Renal pelvis (tissue), 4 donors: ENCODE data around the gene PTGR2. TPM values are rescaled to one million over a fixed set of nuclear protein-coding genes. Genes with fewer than 3 reads are reported as not detected.
"Not testable (repeated sequence)": the region's sequence is repeated elsewhere in the genome, so short reads cannot be mapped to it uniquely, and the experiment has no call there.

Experiments
- DNase-seq: peaks from one replicate; pipeline ENCODE4 v3.0.0-alpha.2; 2013
- polyA plus RNA-seq, 3 donors: library from polyadenylated mRNA; unstranded; fragments of 120-200 nt; gene quantifications; one replicate each; pipeline ENCODE4 v1.2.1, GENCODE V29; 2013; ENCODE audit not compliant: insufficient read length in 3 of 3

PTGR2 gene
- polyA plus RNA-seq, 3 donors: 13.4 to 37.4 (median 19.4) TPM

- DNase-seq: no peak
These were observed 22.6 kb upstream of the PTGR2 start for GRCh38 chr14:73829071-73829470.

- no peak for DNase-seq
These were observed 21.9 kb upstream of the PTGR2 start for GRCh38 chr14:73829526-73830431.

GRCh38 chr14:73833034-73833433 is 18.6 kb upstream of the PTGR2 start:
- DNase-seq: no peak

GRCh38 chr14:73833530-73834260 is 17.9 kb upstream of the PTGR2 start:
- no peak for DNase-seq

GRCh38 chr14:73834261-73834625 is 17.4 kb upstream of the PTGR2 start:
- DNase-seq: no peak

GRCh38 chr14:73838293-73839034 is 13.2 kb upstream of the PTGR2 start:
- DNase-seq: not testable (repeated sequence)

GRCh38 chr14:73842201-73842600 is 9.4 kb upstream of the PTGR2 start:
- no peak for DNase-seq

GRCh38 chr14:73842851-73843250 is 8.8 kb upstream of the PTGR2 start:
- no peak for DNase-seq

GRCh38 chr14:73843296-73843695 is 8.3 kb upstream of the PTGR2 start:
- DNase-seq: no peak

- DNase-seq: no peak
These were observed 4.7 kb upstream of the PTGR2 start for GRCh38 chr14:73846947-73847346.

- DNase-seq: peak; percentile 48
These were observed 631 bp upstream of the PTGR2 start for GRCh38 chr14:73851000-73851399.

GRCh38 chr14:73859145-73859544 is 7.5 kb downstream of the PTGR2 start:
- DNase-seq: no peak

GRCh38 chr14:73861073-73861472 is 9.4 kb downstream of the PTGR2 start:
- no peak for DNase-seq

GRCh38 chr14:73862480-73862879 is 10.8 kb downstream of the PTGR2 start:
- no peak for DNase-seq

GRCh38 chr14:73863209-73863608 is 11.6 kb downstream of the PTGR2 start:
- no peak for DNase-seq

- DNase-seq: no peak
These were observed 14.0 kb downstream of the PTGR2 start for GRCh38 chr14:73865534-73866113.

GRCh38 chr14:73869754-73870153 is 18.1 kb downstream of the PTGR2 start:
- not testable (repeated sequence) for DNase-seq

- no peak for DNase-seq
These were observed 19.0 kb downstream of the PTGR2 start for GRCh38 chr14:73870525-73871235.

GRCh38 chr14:73873660-73874059 is 22.0 kb downstream of the PTGR2 start:
- no peak for DNase-seq

- DNase-seq: no peak
These were observed 26.2 kb downstream of the PTGR2 start for GRCh38 chr14:73877790-73878189.

- DNase-seq: no peak
These were observed 26.8 kb downstream of the PTGR2 start for GRCh38 chr14:73878436-73878835.
